ENCODE data around the gene ITGA3. TPM values are rescaled to one million over a fixed set of nuclear protein-coding genes. Genes with fewer than 3 reads are reported as not detected.

The ITGA3 gene
- total and polyA plus RNA-seq, 2 of the 13 experiments (the other 11 are each of a cell fraction or from before 2014, with no cell fraction given) = 0.48 to 0.69 TPM

DNA sequence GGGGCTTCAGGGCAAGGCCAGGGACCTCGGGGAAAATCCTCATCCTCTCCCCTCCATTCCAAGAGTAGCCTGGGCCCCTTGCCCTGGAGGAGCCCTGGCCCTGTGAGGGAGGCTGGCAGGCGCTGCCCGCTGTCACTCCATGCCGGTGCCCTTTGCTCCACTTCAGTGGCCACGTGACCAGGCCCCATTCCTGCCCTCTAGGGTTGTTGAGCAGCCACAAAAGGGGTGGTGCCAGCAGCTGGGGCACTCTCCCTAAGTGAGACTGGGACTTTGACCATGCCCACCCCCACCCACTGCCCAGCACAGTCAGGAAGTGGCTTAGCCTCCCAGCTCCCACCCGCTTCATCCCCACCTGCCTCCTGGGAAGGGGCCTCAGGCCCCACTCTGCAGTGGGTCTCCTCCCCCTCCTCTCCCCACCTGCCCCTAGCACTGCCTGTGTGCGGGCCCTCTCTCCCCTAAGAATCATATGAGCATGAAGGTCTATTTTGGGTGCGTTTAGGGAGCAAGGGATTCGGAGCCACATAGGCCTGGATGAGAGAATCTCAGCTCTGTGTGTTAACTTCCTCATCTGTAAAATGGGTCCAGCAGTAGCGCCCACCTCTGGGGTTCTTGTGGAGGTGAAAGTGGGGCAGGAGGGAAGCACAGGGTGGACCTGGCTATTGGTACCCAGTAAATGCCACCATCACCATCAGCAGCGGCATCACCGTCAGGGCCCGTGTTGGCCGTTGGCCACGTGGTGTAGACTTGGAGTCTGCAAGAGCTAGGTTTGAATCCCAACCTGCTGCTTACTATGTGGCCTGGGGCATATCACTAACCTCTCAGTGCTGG, 46.5 kb downstream of the ITGA3 start (continued):
- TF ChIP-seq, protein P1, sequence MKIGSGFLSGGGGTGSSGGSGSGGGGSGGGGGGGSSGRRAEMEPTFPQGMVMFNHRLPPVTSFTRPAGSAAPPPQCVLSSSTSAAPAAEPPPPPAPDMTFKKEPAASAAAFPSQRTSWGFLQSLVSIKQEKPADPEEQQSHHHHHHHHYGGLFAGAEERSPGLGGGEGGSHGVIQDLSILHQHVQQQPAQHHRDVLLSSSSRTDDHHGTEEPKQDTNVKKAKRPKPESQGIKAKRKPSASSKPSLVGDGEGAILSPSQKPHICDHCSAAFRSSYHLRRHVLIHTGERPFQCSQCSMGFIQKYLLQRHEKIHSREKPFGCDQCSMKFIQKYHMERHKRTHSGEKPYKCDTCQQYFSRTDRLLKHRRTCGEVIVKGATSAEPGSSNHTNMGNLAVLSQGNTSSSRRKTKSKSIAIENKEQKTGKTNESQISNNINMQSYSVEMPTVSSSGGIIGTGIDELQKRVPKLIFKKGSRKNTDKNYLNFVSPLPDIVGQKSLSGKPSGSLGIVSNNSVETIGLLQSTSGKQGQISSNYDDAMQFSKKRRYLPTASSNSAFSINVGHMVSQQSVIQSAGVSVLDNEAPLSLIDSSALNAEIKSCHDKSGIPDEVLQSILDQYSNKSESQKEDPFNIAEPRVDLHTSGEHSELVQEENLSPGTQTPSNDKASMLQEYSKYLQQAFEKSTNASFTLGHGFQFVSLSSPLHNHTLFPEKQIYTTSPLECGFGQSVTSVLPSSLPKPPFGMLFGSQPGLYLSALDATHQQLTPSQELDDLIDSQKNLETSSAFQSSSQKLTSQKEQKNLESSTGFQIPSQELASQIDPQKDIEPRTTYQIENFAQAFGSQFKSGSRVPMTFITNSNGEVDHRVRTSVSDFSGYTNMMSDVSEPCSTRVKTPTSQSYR (CRISPR knock-in tag; IDR thresholded peaks at IDR 0.05; ENCODE audit: borderline replicate concordance) = peak; percentile 86
- peak; percentile 9; the same call in 1 of the 2 replicates for TF ChIP-seq NFKB2 (CRISPR knock-in tag; IDR thresholded peaks at IDR 0.05; ENCODE audit: borderline replicate concordance)
- TF ChIP-seq, protein P2, sequence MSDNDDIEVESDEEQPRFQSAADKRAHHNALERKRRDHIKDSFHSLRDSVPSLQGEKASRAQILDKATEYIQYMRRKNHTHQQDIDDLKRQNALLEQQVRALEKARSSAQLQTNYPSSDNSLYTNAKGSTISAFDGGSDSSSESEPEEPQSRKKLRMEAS (IDR thresholded peaks at IDR 0.05) = peak; percentile 86
- TF ChIP-seq ELF1 (CRISPR knock-in tag; IDR thresholded peaks at IDR 0.05) = peak; percentile 68
- 0 out of 2 replicates have a peak, but pooled peaks have one; percentile 10 for TF ChIP-seq ARID2 (CRISPR knock-in tag; IDR thresholded peaks at IDR 0.05; ENCODE audit: borderline replicate concordance)
- peak; percentile 22; the same call in 1 of the 2 replicates for TF ChIP-seq ZMYM4 (CRISPR knock-in tag; IDR thresholded peaks at IDR 0.05)
- no peak for TF ChIP-seq XBP1 (CRISPR knock-in tag; IDR thresholded peaks at IDR 0.05)
- TF ChIP-seq HOXA3 (CRISPR knock-in tag; IDR thresholded peaks at IDR 0.05) = peak; percentile 59
- TF ChIP-seq ESRRA (CRISPR knock-in tag; IDR thresholded peaks at IDR 0.05; ENCODE audit: low read depth) = 0 out of 2 replicates have a peak, but pooled peaks have one; percentile 35
- TF ChIP-seq, protein P3, sequence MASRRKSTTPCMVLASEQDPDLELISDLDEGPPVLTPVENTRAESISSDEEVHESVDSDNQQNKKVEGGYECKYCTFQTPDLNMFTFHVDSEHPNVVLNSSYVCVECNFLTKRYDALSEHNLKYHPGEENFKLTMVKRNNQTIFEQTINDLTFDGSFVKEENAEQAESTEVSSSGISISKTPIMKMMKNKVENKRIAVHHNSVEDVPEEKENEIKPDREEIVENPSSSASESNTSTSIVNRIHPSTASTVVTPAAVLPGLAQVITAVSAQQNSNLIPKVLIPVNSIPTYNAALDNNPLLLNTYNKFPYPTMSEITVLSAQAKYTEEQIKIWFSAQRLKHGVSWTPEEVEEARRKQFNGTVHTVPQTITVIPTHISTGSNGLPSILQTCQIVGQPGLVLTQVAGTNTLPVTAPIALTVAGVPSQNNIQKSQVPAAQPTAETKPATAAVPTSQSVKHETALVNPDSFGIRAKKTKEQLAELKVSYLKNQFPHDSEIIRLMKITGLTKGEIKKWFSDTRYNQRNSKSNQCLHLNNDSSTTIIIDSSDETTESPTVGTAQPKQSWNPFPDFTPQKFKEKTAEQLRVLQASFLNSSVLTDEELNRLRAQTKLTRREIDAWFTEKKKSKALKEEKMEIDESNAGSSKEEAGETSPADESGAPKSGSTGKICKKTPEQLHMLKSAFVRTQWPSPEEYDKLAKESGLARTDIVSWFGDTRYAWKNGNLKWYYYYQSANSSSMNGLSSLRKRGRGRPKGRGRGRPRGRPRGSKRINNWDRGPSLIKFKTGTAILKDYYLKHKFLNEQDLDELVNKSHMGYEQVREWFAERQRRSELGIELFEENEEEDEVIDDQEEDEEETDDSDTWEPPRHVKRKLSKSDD (CRISPR knock-in tag; IDR thresholded peaks at IDR 0.05; ENCODE audit: low read depth) = 0 out of 2 replicates have a peak, but pooled peaks have one; percentile 20
- 0 out of 2 replicates have a peak, but pooled peaks have one; percentile 46 for TF ChIP-seq ZNF124 (CRISPR knock-in tag; IDR thresholded peaks at IDR 0.05)
- TF ChIP-seq JUN (CRISPR knock-in tag; IDR thresholded peaks at IDR 0.05) = 0 out of 2 replicates have a peak, but pooled peaks have one; percentile 13
- peak; percentile 23; the same call in 1 of the 2 replicates for TF ChIP-seq FOSL2 (CRISPR knock-in tag; IDR thresholded peaks at IDR 0.05)
- TF ChIP-seq, protein P4, sequence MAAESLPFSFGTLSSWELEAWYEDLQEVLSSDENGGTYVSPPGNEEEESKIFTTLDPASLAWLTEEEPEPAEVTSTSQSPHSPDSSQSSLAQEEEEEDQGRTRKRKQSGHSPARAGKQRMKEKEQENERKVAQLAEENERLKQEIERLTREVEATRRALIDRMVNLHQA (CRISPR knock-in tag; IDR thresholded peaks at IDR 0.05) = no peak
- TF ChIP-seq, protein P5, sequence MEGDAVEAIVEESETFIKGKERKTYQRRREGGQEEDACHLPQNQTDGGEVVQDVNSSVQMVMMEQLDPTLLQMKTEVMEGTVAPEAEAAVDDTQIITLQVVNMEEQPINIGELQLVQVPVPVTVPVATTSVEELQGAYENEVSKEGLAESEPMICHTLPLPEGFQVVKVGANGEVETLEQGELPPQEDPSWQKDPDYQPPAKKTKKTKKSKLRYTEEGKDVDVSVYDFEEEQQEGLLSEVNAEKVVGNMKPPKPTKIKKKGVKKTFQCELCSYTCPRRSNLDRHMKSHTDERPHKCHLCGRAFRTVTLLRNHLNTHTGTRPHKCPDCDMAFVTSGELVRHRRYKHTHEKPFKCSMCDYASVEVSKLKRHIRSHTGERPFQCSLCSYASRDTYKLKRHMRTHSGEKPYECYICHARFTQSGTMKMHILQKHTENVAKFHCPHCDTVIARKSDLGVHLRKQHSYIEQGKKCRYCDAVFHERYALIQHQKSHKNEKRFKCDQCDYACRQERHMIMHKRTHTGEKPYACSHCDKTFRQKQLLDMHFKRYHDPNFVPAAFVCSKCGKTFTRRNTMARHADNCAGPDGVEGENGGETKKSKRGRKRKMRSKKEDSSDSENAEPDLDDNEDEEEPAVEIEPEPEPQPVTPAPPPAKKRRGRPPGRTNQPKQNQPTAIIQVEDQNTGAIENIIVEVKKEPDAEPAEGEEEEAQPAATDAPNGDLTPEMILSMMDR (CRISPR knock-in tag; IDR thresholded peaks at IDR 0.05) = peak; percentile 31
- TF ChIP-seq, protein P6, sequence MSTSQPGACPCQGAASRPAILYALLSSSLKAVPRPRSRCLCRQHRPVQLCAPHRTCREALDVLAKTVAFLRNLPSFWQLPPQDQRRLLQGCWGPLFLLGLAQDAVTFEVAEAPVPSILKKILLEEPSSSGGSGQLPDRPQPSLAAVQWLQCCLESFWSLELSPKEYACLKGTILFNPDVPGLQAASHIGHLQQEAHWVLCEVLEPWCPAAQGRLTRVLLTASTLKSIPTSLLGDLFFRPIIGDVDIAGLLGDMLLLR (CRISPR knock-in tag; IDR thresholded peaks at IDR 0.05) = peak; percentile 92
- TF ChIP-seq FOXM1 (CRISPR knock-in tag; IDR thresholded peaks at IDR 0.05) = no peak
- peak; percentile 28; the same call in 1 of the 2 replicates for TF ChIP-seq ZNF768 (CRISPR knock-in tag; IDR thresholded peaks at IDR 0.05)
- 0 out of 2 replicates have a peak, but pooled peaks have one; percentile 54 for TF ChIP-seq AKAP8 (CRISPR knock-in tag; IDR thresholded peaks at IDR 0.05)
- TF ChIP-seq AHR (CRISPR knock-in tag; IDR thresholded peaks at IDR 0.05) = peak; percentile 56; the same call in 1 of the 2 replicates
